H1 (cell line): ENCODE measurements around the gene POLR3GL.
"Not testable (repeated sequence)": the region's sequence is repeated elsewhere in the genome, so short reads cannot be mapped to it uniquely, and the experiment has no call there.

Experiments
- PHF8 ChIP-seq: fragments of 200-600 bp; sonication (generic); conservative IDR thresholded peaks from 2 replicates; pipeline ENCODE4 v1.7.1; 2012; ENCODE audit warnings: low read depth, mild to moderate bottlenecking, inconsistent platforms, low read length, moderate library complexity
- TF ChIP-seq, protein P1 (sequence below), 3 experiments: IDR thresholded peaks; 1 replicate in 2 of 3; 2 replicates in 1 of 3; pipeline versions ENCODE4 v1.5.1 to v1.6.1; 2011; ENCODE audit warnings: low read length in 3 of 3, mild to moderate bottlenecking in 3 of 3, inconsistent platforms in 2 of 3, low read depth in 1 of 3, moderate library complexity in 1 of 3; ENCODE audit not compliant: insufficient read depth in 1 of 3; ENCODE audit errors: control extremely low read depth in 1 of 3

DNA sequence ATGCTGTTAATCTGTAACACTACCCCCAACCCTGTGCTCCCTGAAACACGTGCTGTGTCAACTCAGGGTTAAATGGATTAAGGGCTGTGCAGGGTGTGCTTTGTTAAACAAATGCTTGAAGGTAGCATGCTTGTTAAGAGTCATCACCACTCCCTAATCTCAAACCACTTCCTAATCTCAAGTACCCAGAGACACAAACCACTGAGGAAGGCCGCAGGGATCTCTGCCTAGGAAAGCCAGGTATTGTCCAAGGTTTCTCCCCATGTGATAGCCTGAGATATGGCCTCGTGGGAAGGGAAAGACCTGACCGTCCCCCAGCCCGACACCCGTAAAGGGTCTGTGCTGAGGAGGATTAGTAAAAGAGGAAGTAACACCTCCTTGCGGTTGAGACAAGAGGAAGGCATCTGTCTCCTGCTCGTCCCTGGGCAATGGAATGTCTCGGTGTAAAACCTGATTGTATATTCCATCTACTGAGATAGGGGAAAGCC lies 31.9 kb upstream of the POLR3GL start:
- TF ChIP-seq, protein P1, sequence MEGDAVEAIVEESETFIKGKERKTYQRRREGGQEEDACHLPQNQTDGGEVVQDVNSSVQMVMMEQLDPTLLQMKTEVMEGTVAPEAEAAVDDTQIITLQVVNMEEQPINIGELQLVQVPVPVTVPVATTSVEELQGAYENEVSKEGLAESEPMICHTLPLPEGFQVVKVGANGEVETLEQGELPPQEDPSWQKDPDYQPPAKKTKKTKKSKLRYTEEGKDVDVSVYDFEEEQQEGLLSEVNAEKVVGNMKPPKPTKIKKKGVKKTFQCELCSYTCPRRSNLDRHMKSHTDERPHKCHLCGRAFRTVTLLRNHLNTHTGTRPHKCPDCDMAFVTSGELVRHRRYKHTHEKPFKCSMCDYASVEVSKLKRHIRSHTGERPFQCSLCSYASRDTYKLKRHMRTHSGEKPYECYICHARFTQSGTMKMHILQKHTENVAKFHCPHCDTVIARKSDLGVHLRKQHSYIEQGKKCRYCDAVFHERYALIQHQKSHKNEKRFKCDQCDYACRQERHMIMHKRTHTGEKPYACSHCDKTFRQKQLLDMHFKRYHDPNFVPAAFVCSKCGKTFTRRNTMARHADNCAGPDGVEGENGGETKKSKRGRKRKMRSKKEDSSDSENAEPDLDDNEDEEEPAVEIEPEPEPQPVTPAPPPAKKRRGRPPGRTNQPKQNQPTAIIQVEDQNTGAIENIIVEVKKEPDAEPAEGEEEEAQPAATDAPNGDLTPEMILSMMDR (IDR thresholded peaks at IDR 0.05; ENCODE audit: control extremely low read depth in 1 of 3, insufficient read depth in 1 of 3, low read depth in 1 of 3, low read length in 3 of 3) = not testable (repeated sequence)
- TF ChIP-seq PHF8 = not testable (repeated sequence)
